ENCODE data around the gene TM4SF4.

The TM4SF4 gene

GRCh38 chr3:149548669-149549065 is 74.2 kb downstream of the TM4SF4 start:
- DNase-seq (ENCODE audit: low read depth, low spot score), result no peak

- DNase-seq (ENCODE audit: low read depth, low spot score), result no peak
Observed at GRCh38 chr3:149551500-149551899, 77.0 kb downstream of the TM4SF4 start.

GRCh38 chr3:149552700-149553099 is 78.2 kb downstream of the TM4SF4 start:
- no peak for DNase-seq (ENCODE audit: low read depth, low spot score)
